ENCODE data around the gene CASZ1.

Gene CASZ1

GRCh38 chr1:10745886-10746455 lies 50.5 kb downstream of the CASZ1 start:
- no peak overlapping the region for H3K4me3 ChIP-seq (ENCODE audit: low read depth, low read length)
- no peak for DNase-seq (ENCODE audit: low read depth)
- in situ Hi-C loops (cut with HindIII; ENCODE audit: low sequenced_read_pairs) = no loop called here
- no peak for TF ChIP-seq CTCF (IDR thresholded peaks at IDR 0.05; ENCODE audit: low read depth, low read length, missing control alignments)

- no peak overlapping the region for H3K4me3 ChIP-seq (ENCODE audit: low read depth, low read length)
- in situ Hi-C loops (cut with HindIII; ENCODE audit: low sequenced_read_pairs) = no loop called here
- no peak for DNase-seq (ENCODE audit: low read depth)
- TF ChIP-seq CTCF (IDR thresholded peaks at IDR 0.05; ENCODE audit: low read depth, low read length, missing control alignments) = no peak
Measured at GRCh38 chr1:10745383-10745782, 51.1 kb downstream of the CASZ1 start.

GRCh38 chr1:10744654-10745238 lies 51.7 kb downstream of the CASZ1 start:
- TF ChIP-seq CTCF (IDR thresholded peaks at IDR 0.05; ENCODE audit: low read depth, low read length, missing control alignments) = no peak
- in situ Hi-C loops (cut with HindIII; ENCODE audit: low sequenced_read_pairs) = no loop called here
- no peak overlapping the region for H3K4me3 ChIP-seq (ENCODE audit: low read depth, low read length)
- DNase-seq (ENCODE audit: low read depth) = no peak

- no peak for TF ChIP-seq CTCF (IDR thresholded peaks at IDR 0.05; ENCODE audit: low read depth, low read length, missing control alignments)
- no peak for DNase-seq (ENCODE audit: low read depth)
- in situ Hi-C loops (cut with HindIII; ENCODE audit: low sequenced_read_pairs) = no loop called here
- no peak overlapping the region for H3K4me3 ChIP-seq (ENCODE audit: low read depth, low read length)
Measured at GRCh38 chr1:10744029-10744428, 52.4 kb downstream of the CASZ1 start.

- TF ChIP-seq CTCF (IDR thresholded peaks at IDR 0.05; ENCODE audit: low read depth, low read length, missing control alignments) = no peak
Measured at GRCh38 chr1:10741696-10742095, 54.8 kb downstream of the CASZ1 start.

GRCh38 chr1:10740123-10740522 lies 56.3 kb downstream of the CASZ1 start:
- DNase-seq (ENCODE audit: low read depth) = no peak
- in situ Hi-C loops (cut with HindIII; ENCODE audit: low sequenced_read_pairs) = no loop called here
- no peak overlapping the region for H3K4me3 ChIP-seq (ENCODE audit: low read depth, low read length)
- TF ChIP-seq CTCF (IDR thresholded peaks at IDR 0.05; ENCODE audit: low read depth, low read length, missing control alignments) = no peak

More at GRCh38 chr1:10741696-10742095, 54.8 kb downstream of the CASZ1 start:
- in situ Hi-C loops (cut with HindIII; ENCODE audit: low sequenced_read_pairs) = no loop called here
- H3K4me3 ChIP-seq (ENCODE audit: low read depth, low read length) = no peak overlapping the region
- no peak for DNase-seq (ENCODE audit: low read depth)

Measured in astrocyte of the cerebellum (primary cell).